GM19324 (cell line): ENCODE measurements around the gene LOC101059915.
"Not testable (repeated sequence)": the region's sequence is repeated elsewhere in the genome, so short reads cannot be mapped to it uniquely, and the experiment has no call there.

Experiments
- ATAC-seq: cut with Tn5 transposase; IDR thresholded peaks from one replicate; pipeline ENCODE4 v1.9.1; 2021; ENCODE audit warnings: mild to moderate bottlenecking, moderate library complexity; ENCODE audit not compliant: unreplicated experiment, low FRiP score

The LOC101059915 gene

GRCh38 chrX:71638409-71638808 is 28.9 kb upstream of the LOC101059915 start:
- no peak for ATAC-seq

GRCh38 chrX:71640002-71640401 is 27.3 kb upstream of the LOC101059915 start:
- no peak for ATAC-seq

DNA sequence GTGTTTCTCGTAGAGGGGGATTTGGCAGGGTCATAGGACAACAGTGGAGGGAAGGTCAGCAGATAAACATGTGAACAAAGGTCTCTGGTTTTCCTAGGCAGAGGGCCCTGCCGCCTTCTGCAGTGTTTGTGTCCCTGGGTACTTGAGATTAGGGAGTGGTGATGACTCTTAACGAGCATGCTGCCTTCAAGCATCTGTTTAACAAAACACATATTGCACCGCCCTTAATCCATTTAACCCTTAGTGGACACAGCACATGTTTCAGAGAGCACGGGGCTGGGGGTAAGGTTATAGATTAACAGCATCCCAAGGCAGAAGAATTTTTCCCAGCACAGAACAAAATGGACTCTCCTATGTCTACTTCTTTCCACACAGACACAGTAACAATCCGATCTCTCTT is 22.9 kb upstream of the LOC101059915 start:
- ATAC-seq, result not testable (repeated sequence)

DNA sequence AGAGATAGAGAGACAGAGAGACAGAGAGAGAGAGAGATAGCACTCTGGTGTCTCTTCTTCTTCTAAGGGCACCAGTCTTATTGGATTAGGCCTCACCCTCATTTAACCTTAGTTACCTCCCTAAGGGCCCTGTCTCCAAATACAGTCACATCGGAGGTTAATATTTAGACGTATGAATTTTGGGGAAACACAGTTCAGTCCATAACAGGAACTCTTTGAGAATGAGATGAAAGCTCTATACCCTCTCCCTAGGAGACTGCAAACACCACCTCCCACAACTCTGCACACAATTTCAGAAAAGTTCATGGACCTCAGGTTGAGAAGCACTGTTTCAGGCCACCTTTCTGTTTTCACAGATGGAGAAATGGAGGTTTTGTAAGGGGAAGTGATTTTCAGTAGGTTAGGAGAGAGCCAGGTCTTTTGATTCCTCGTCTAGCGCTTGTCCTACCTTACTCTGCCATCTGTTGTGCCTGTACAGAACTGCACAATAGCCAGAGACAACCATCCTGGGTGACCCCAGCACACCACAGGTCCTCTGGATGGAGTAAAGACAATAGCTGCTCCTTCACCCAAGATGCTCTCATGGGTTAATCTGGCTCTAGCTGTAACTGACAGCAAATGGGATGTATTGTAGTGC is 16.9 kb upstream of the LOC101059915 start:
- peak; percentile 63 for ATAC-seq

- no peak for ATAC-seq
These were observed 14.9 kb upstream of the LOC101059915 start for GRCh38 chrX:71652405-71652804.

- ATAC-seq, result no peak
These were observed 14.0 kb upstream of the LOC101059915 start for GRCh38 chrX:71653344-71653743.

DNA sequence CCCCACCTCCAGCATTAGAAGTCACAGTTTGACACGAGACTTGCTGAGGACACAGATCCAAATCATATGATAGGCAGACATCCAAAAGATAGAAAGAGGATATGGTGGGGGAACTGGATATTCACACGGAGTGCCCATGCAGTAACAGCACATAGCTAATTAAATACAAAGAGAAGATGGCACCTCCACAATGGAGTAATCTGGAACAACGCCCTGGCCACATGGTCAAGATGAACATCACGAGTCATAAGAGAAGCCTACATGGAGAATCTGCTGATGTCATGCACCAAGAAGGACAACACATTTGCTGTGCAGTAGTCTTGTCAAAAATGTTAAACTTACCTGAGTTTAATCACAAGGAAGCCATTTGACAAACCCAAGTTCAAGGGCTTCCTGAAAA is 10.1 kb upstream of the LOC101059915 start:
- no peak for ATAC-seq

DNA sequence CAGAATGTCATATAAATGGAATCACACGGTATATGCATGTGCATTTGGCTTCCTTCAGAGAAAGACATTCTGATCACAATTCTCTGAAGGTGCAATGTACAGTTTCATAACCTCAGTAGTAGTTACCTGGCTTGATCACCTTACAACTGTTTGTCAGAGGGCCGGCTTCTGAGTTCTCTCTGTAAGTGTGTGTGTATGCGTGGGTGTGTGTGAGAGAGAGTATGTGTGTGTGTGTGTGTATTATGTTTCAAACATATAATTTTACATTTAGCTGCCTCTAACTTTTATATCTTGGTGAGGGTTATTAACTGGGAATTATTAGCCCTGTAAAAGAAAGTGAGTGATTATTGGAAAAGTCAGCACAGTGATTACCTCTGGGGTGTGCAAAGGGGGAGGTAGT is 8.0 kb upstream of the LOC101059915 start:
- ATAC-seq, result no peak

GRCh38 chrX:71659959-71660358 is 7.4 kb upstream of the LOC101059915 start:
- ATAC-seq, result no peak

GRCh38 chrX:71660562-71661416 is 6.6 kb upstream of the LOC101059915 start:
- no peak for ATAC-seq

DNA sequence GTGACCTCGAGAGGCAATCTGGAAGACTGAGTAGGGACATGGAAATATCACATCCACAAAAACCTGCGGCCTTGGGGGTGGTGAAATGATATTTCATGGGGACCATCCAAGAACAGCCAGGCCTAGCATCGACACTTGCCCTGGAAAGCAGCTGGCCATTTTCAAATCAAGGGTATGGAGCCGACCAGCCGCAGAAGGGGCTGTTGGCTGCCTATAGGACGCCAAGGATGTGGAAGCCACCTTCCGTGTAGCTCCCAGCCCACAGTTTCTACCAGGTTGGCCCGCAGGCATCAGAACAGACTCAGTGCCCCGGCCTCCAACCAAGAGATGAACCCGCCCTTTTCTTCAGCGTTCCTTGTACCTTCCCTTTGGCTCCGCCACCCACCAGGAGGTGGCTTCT is 5.4 kb upstream of the LOC101059915 start:
- ATAC-seq, result no peak

- ATAC-seq, result not testable (repeated sequence)
These were observed 4.7 kb upstream of the LOC101059915 start for GRCh38 chrX:71662654-71663053.

- ATAC-seq, result not testable (repeated sequence)
These were observed 4.1 kb upstream of the LOC101059915 start for GRCh38 chrX:71663238-71663637.

DNA sequence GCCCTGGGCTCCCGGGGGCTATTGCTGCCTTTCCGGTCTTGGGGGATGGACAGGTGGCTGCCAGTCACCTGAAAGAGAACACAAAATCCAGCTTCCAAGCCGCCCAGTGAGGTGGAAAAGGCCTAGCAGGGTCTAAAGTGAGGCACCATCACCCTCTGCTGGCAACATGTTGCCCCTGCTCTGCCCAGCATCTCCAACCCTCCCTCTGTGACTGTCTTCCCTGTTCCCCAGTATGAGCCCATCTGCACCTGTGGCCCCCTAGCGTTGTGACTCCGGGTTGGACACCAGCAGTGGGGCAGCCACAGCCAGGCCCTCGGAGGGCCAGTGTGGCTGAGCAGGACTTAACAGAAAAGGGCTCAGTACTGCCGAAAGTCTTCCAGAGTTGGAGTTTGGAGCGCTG is 3.1 kb upstream of the LOC101059915 start:
- not testable (repeated sequence) for ATAC-seq

DNA sequence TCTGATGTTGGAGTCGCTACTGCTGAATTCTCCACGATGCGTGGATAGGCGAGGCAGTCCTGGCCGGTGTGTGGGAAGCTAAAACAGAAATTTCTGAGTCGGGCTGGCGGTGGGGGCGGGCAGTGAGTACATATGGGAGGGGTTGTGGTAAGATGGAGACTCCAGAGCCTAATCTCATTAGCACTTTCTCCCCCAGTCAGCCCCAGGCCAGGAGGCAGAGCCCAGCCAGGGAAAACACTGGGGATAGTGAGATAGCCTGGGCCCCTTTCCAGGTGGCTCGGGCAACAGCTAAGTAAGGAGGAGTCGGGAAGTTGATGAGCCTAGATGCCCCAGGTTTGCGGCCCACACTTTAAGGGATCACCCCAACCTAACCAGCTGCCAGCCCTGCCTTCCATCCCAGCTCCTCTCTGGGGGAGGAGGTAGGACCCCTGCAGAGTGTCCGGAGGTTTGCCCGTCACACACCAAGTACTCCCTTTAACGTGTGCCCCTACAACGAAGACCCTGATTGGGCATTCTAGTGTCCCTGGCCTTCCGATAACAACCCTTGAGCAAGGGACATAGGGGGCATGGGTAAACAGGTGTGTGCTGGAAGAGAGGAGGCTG is 2.4 kb upstream of the LOC101059915 start:
- ATAC-seq, result no peak

DNA sequence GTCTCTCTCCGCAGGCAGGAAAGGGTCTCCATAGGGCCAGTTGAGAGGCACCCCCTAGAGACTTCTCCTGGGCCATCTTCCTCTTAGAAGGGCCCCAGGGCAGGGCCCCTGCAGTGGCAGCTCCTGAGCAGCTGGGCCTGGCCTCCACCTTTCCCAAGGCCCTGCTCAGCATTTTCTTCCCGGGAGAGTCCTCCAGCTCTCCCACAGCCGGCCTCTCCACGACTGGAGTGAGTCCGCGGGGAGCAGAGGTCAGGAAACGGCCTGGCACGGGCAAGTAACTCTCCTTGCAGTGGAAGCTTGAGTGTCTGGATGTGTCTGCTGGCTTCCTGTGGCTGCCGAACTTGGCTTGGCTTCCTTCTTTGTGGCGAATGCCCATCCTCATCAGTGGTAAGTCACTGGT is 1.6 kb upstream of the LOC101059915 start:
- no peak for ATAC-seq

GRCh38 chrX:71666240-71667223 is 814 bp upstream of the LOC101059915 start:
- no peak for ATAC-seq

GRCh38 chrX:71668248-71668595 is 876 bp downstream of the LOC101059915 start:
- ATAC-seq, result no peak

GRCh38 chrX:71669492-71669891 is 2.1 kb downstream of the LOC101059915 start:
- no peak for ATAC-seq

DNA sequence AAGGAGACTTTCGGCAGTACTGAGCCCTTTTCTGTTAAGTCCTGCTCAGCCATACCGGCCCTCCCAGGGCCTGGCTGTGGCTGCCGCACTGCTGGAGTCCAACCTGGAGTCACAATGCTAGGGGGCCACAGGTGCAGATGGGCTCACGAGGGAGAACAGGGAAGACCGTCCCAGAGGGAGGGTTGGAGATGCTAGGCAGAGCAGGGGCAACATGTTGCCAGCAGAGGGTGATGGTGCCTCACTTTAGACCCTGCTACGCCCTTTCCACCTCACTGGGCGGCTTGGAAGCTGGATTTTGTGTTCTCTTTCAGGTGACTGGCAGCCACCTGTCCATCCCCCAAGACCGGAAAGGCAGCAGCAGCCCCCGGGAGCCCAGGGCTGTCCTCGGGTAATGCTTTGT is 2.6 kb downstream of the LOC101059915 start:
- not testable (repeated sequence) for ATAC-seq
